Measurements from ENCODE around the gene ACOT11.
"Not testable (repeated sequence)": the region's sequence is repeated elsewhere in the genome, so short reads cannot be mapped to it uniquely, and the experiment has no call there.

ACOT11 gene

DNA sequence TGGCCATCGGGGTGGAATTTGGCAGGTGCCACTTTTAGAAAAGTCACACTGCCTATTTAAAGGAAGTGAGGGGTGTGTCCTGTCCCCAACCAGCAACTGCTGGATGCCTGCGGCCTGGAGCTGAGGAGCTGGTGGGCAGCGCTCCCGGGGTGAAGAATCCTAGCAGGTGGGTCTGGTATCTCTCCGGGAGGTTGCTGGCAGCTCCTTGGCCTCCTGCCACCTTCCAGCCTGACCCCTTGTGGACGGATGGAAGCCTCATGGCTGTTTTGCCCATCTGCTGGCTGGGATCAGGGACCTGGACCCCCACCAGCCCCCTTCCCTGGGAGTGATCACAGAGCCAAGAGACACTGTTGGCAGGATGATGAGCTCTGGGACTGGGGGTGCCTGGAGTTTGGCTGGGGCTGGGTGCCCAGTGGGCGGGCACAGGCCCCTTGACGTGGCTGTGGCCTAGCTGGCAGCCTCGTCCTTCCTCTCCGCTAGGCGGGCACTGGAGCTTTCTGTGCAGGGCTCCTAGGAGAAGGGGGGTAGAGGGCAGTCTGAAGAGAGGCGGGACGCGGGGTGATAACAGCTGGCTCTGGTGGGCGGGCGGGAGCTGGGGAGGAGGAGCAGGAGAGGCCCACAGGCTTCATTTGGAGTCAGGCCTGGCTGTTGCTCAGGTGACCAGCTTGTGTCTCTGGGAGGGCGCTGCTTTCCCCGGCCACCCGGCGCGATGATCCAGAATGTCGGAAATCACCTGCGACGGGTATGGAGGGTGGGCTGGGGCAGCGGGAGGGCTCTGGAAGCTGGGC, at the start of gene ACOT11:
Gene ACOT11 (plus strand): TSS at position 628 of the 788 bp plus-strand sequence. CDS start 82 bp downstream, at position 710.
- DNase-seq, result no peak

DNA sequence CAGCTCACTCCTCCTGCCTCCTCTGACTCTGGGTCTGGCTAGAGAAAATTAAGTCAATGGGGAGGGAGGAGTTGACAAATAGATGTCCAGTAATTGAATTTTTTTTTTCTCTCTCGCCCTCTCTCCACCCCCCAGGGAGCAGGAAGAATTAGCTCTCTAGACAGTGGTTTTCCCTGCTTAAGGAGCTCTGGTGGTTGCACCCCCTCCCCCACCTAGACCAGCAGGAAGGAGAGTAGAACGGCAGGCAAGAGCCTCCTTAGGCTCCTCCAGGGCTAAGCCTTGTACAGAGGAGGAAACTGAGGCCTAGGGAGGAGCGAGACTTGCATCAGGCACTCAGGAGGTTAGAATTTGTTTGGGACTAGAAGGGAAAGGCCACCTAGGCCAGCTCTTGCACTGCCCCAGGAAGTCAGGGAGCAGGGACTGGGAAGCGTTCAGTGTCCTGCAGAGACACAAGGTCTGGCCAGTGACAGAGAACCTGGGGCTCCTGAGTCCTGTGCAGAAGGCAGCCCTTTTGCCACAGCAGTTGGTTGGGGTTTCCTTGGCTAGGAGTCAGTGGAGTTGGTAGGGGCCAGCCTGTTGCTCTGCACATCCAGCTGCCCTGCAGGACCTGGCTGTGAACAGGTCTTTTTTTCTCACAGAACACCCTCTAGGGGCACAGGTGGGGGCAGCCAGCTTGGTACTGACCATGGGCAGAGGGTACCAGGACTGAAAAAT, 49.5 kb upstream of the ACOT11 start:
- DNase-seq, result no peak

DNA sequence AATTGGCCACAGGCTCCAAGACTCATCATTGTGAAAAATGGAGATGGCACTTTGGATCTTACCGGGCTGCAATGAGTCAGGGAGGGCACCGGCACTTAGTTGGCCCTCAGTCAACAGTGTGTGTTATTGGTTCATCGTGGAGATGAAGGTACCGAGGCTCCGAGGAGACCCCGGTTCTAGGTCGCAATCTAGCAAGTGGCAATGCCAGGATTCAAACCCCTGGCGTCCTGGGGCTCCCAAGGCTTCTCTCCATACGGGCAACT, 49.0 kb upstream of the ACOT11 start:
- no peak for DNase-seq

DNA sequence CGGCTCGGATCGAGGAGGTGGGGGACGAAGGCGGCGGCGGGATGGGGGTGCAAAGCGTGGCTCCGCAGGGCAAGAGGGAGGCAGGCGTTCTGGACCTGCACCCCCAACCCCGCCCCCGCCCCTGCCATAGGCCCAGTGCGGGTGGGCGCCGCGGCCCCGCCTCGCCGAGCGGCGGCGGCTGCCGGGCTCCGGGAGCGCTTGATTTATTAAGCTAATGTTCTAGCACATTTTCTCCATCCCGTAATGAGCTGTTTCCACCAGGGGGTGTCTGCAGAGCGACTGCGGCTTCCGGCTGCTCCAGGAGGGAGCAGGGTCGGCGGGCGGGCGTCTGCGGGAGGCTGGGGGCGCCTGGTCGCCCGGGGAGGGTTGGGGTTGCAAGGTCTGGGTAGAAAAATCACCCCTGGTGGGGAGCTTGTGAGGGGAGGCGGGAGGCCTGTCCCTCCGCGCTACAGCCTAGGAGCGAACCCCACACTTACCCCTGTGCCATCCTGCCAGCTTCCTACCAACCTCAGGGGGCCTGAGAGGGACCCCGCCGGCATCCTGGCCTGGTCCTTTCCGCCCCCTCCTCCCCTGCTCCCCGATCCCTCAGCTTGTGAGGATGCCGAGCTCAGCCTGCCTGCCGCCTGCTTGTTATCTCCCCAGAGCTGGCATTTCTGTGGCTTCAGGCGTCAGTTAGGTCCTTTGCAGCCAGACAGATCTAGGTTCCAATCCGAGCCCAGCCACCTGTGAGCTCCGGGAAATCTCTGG, 48.5 kb upstream of the ACOT11 start:
- no peak for DNase-seq

DNA sequence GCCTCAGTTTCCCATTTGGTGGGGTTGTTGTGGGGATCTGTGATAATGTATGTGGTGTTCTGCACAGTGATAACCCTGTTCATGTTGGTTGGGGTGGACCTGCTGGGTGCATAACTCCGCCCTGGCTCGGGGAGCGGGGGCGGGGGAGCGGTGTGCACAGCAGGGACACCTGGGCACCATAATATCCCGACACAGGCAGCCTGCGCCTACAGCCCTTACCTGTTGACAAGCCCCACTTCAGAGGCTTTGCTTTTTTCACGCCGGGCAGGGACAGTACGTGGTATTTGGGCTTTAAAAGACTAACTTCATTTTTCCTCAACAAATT, 48.0 kb upstream of the ACOT11 start:
- no peak for DNase-seq

DNA sequence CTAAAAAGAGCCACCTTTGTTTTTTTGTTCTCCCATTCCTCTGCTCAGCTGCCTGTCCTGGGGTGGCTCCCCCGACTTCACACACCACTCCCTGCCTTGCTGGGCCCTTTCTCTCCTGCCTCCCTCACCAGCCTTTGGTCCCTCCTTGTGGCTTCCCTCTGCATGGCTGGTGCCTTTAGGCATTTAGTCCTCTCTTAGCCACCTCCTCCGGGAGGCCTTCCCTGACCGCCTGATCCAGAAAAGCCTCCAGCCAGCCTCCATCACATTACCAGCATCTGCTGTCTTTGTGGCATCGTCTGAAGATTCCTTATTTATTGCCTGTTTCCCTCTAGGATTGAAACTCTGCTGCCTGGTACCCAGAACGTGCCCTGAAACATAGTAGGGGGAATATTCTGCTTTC, 46.2 kb upstream of the ACOT11 start:
- DNase-seq, result no peak

DNA sequence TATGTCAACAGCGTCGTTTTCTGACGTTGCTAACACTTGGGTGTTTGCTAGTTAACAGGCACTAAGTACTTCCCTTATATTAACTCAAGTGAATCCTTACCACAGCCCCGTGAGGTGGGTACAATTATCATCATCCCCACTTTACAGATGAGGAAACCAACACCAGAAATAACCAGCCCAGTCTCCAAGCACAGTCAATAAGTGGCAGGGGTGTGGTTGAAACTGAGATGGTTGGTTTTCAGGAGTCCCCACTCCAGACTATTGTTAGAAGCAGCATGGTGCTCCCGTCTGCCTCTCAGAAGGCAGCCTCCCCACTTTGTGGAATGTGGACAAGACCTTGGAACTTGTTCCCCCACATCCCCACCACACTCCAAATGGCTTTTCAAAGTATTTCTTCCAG, 45.7 kb upstream of the ACOT11 start:
- no peak for DNase-seq

DNA sequence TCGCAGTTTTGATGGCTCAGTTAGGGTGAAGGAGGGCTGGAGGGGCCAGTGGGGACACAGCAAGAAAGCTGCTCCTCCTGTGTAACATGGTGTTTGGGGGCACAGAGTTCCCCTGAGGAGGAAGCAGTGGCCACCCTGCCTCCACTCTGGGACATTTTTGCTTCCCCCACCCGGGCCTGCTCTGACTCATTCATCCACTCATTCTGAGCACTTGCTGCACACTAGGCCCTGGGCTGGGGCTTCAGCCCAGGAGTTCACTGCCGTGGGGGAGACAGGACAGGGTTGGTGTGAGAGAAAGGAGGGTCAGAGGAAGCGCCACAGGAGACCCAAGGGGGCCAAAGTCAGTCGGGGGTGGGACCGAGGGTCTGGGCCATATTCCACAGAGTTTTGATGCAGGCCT, 41.4 kb upstream of the ACOT11 start:
- DNase-seq, result no peak

DNA sequence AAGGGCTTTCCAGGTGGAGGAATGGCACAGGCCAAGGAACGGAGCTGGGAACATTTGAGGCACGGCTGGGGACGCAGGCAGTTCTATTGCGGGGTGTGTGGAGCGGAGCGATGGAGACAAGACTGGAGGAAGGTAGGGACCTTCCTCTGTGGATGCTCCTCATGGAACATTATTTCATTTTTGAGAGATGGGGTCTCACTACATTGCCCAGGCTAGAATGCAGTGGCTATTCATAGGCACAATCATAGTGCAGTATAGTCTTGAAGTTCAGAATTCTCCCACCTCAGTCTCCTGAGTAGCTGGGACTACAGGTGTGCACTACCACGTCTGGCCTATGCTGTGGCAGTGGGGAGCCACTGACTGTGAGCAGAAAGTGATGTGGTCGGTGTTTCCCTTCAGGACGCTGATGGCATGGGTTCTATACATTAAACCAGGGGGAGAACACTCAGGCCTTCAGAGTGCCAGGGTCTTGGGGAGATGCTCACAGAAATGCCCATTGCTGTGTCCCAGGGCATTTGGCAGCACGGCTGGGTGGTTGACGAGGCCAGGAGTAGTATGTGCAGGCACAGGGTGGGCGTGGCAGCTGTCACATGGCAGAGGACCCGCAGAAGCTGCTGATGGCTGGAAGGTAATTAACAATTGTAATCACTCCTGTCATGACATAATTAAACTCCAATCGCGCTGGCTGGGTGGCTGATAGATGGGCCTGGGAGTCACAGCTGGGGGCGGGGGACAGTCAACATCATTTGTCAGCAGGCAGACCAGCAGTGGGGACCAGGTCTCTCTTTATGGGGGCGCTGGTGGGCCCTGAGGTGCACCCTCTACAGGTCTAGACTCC, 40.8 kb upstream of the ACOT11 start:
- DNase-seq, result no peak

DNA sequence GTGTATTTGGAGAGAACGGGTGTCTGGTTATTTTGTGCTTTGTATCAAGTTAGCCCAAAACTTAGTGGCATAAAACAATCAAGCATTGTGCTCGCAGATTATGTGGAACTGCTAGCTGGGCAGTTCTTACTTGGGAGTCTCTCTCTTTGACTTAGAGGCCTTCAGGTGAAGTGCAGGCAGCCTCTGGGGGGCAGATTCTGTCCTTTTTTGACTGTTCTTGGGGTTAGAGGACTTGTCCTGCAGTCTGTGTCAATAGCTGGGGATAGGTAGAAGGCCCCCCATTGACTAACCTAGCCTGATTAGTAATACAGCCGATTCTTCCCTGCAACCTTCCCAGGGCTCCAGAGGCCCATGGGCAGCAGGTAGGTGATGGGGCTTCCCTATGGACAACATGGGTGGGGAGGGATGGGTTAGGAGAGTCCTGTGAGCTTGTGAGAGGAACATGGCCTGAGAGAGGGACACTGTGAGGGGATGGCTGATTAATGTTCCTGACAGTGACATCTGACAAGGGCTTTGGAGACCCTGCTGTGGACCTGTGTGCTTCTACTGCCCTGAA, 37.2 kb upstream of the ACOT11 start:
- DNase-seq, result no peak

DNA sequence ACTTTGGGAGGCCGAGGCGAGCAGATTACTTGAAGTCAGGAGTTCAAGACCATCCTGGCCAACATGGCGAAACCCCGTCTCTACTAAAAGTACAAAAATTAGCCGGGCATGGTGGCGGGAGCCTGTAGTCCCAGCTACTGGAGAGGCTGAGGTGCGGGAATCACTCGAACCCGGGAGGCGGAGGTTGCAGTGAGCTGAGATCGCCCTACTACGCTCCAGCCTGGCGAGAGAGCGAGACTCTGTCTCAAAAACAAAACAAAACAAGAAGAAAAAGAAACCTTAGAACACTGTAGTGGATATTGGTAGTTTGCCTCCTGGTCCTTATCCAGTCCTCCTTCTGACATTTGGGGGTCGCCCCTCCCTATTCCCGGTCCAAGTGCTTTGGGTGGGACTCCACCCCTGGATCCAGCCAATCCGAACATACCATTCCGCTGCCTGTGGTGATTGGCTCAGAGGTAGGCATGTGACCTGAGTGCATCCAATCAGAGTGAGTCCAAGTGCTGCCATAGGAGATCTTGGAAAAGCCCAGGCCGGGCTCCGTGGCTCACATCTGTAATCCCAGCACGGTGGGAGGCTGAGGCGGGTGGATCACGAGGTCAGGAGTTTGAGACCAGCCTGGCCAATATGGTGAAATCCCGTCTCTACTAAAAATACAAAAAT, 34.0 kb upstream of the ACOT11 start:
- not testable (repeated sequence) for DNase-seq

DNA sequence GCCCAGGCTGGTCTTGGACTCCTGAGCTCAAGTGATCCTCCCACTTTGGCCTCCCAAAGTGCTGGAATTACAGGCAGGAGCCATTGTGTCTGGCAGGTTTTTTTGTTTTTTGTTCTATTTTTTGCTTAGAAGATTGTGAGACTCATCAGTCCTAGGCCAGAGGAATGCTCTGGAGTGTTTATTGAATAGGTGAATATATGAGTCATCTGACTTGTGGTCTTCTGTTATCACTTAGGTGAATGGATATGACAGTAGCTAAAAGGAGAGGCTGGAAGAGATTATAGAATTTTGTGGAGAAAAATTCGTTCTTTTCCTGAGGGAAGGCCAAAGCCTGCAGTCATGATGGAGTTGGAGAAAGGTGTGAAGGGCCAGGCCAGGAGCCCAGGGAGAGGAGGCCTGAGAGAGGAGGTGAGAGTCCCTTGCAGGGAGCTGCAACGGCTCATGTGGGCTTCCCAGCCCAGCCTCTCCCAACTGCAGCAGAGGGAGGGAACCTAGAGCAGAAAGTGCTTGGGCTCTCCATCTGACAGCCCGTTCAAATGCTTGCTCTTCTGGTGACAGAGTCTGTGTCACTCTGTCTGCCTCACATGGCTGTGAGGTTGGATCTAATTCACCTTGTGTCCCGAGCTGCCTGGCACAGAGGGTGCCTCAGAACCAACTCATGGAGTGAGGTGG, 31.6 kb upstream of the ACOT11 start:
- no peak for DNase-seq

DNA sequence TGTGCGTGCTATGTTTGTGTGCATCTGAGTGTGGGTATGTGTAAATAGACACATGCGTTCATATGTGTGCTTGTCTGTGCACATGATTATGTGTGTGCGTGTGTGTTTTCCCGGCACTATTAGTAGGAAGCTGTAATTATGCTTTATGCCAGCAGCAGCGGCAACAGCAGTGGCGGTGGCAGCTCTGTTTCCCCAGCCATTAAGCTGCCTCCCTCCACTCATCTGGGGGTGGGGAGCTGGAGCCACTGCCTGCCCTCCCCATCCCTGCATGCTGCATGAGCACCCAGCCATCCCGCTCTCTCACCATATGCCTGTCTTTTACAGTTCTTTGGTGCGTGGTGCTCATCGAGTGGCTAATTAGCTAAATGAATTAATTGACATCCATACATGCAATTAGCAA, 30.5 kb upstream of the ACOT11 start:
- no peak for DNase-seq

DNA sequence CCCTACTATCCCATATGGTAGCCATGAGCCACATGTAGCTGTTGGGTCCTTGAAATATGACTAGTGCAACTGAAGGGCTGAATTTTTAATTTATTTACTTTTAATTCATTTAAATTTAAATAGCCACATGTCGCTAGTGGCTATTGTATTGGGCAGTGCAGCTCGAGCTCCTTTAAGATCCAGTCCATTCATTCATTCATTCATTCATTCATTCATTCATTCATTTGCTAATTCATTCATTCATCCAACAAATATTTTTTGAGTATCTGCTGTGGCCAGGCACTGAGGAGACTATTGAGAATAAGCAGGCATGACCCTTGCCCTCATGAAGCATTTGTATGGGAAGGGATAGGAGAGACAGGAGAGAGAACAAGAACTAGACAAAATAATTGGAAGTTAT, 29.5 kb upstream of the ACOT11 start:
- DNase-seq, result no peak

DNA sequence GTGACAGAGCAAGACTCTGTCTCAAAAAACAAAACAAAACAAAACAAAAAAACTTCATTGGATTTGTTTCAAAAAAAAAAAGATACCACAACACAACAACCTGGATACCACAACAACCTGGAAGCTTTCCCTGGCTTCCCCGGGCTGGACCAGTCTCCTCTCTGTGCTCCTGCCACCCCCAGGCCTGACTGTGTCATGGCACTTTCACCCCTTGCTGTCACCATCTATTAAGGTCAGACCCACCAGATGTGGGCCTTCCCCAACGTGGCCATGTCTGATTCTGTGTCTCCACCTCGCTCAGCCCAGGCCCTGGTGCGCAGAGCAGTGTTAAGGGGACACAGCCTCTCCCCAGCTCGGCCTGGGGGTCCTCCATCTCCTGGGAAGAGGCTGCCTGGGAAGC, 28.3 kb upstream of the ACOT11 start:
- DNase-seq, result no peak

DNA sequence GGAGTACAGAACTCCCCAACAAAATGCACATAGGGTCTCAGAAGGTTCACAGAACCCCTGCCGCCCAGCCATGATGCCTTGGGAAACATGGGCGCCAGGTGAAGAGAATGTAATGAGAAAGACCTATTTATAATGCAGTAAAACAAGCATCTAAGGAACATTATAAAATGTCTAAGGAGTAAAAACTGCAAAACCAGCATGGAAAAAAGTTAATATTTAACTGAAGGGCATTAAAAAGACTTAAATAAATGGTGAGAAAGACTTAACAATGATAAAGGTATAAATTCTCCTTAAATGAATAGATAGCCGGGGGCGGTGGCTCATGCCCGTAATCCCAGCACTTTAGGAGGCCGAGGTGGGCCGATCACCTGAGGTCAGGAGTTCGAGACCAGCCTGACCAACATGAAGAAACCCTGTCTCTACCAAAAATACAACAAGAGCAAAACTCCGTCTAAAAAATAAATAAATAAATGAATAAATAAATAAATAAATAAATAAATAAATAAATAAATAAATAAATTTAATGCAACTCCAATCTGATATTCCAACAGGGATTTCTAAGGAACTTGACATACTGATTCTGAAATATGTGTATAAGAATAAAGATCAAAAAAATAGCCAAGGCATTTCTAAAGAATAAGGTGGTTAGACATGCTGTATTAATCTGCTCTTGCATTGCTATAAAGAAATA, 27.3 kb upstream of the ACOT11 start:
- DNase-seq, result no peak

DNA sequence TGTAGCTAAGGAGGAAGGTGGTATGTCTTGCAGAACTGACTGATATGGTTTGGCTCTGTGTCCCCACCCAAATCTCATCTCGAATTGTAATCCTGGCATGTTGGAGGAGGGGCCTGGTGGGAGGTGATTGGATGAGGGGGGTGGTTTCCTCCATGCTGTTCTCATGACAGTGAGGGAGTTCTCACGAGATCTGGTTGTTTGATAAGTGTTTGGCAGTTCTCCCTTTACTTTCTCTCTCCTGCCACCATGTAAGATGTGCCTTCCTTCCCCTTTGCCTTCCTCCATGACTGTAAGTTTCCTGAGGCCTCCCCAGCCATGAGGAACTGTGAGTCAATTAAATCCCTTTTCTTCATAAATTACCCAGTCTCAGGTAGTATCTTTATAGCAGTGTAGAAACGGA, 21.5 kb upstream of the ACOT11 start:
- not testable (repeated sequence) for DNase-seq

DNA sequence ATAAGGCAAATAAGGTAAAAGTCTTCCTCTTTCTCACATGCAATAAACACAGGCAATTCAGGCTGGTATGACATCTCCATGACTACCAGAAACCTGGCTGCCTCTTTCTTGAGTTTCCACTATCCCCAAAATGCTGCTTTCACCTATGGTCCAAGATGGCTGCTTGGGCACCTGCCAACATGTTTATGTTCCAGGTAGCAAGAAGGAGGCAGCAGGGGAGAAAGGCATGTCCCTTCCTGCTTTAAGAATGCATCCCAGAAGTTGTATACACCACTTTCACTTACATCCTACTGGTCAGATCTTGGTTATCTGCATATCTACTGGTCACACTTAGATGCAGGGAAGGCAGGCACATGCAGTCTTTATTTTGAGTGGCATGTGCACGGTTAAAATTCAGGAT, 19.4 kb upstream of the ACOT11 start:
- DNase-seq, result no peak

DNA sequence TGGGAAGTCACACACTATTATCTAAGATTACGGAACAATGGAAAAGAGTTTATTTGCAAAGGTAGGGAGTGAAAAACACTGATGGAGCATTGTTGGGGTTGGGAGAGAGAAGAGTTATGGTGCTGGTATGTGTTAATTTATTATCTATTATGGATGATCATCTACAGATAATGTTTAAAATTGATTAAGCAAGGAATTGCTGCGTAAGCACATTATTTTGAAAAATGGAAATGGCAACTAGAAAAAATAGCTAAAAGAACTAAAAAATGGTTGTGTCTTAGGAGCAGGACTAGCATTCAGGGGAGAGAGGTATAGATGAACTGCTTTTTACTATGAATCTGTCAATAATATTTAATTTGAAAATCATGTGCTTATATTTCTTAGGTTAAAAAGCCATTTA, 16.0 kb upstream of the ACOT11 start:
- no peak for DNase-seq

DNA sequence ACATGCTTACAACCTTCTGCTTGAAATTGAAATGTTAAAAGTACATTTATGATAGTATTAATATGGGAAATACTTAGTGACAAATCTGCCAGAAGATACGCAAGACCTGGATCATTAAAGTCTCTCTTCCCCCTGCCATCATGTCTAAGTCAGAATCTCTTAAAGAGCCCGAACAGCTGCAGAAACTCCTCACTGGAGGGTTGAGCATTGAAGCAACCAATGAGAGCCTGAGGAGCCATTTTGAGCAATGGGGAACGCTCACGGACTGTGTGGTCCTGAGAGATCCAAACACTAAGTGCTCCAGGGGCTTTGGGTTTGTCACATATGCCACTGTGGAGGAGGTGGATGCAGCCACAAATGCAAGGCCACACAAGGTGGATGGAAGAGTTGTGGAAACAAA, 11.4 kb upstream of the ACOT11 start:
- DNase-seq, result not testable (repeated sequence)

DNA sequence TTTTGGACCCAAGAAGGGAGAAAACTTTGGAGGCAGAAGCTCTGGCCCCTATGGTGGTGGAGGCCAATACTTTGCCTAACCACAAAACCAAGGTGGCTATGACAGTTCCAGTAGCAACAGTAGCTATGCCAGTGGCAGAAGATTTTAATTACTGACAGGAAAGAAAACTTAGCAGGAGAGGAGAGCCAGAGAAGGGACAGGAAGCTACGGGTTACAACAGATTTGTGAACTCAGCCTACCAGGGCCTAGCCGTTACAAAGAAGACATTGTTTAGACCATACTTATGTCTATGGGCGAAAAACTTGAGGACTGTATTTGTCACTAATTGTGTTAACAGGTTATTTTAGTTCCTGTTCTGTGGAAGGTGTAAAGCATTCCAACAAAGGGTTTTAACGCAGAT, 10.4 kb upstream of the ACOT11 start:
- no peak for DNase-seq
